ENCODE measurements around the gene MTRFR.

The MTRFR gene

DNA sequence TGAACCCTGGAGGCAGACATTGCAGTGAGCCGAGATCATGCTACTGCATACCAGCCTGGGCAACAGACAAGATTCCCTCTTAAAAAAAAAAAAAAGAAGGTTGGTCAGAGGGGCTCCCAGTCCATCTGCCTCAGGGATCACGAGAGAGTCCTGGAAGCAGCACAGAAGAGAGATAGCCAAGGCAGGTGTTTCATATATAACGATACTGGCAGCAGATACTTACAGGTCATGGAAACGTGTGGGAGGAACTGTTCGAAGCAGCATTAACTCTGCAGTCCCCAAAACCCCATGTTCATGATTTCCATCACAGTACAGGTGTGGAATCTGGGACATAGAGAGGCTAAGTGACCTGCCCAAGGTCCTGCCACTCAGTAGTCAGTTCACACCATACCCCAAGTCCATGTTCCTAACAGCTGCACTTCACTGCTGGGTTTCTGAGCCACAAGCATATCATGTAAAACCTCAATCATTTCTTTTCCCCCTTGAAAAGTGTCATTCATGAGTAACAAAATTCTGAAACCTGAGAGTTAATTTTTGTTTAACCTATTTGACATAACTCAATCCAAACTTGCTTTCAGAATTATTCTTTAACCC is 21.7 kb downstream of the MTRFR start:
- DNase-seq (ENCODE audit: extremely low spot score): no peak
- TF ChIP-seq, protein P1, sequence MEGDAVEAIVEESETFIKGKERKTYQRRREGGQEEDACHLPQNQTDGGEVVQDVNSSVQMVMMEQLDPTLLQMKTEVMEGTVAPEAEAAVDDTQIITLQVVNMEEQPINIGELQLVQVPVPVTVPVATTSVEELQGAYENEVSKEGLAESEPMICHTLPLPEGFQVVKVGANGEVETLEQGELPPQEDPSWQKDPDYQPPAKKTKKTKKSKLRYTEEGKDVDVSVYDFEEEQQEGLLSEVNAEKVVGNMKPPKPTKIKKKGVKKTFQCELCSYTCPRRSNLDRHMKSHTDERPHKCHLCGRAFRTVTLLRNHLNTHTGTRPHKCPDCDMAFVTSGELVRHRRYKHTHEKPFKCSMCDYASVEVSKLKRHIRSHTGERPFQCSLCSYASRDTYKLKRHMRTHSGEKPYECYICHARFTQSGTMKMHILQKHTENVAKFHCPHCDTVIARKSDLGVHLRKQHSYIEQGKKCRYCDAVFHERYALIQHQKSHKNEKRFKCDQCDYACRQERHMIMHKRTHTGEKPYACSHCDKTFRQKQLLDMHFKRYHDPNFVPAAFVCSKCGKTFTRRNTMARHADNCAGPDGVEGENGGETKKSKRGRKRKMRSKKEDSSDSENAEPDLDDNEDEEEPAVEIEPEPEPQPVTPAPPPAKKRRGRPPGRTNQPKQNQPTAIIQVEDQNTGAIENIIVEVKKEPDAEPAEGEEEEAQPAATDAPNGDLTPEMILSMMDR (IDR thresholded peaks at IDR 0.05; ENCODE audit: control extremely low read depth, extremely low read depth, low read depth, missing control alignments): no peak
- ChIA-PET POLR2A (no interaction called here), CTCF (interaction anchor here (1.0 kb wide), 1 partner anchor 17 kb away, joined by 3 read pairs; no protein-coding TSS in a partner anchor)

- POLR2A ChIA-PET: interaction anchor here (0.8 to 1.0 kb wide), 2 partner anchors 11 to 26 kb away, joined by 3 read pairs; partner anchors contain the start of gene MPHOSPH9
- TF ChIP-seq, protein P1 (IDR thresholded peaks at IDR 0.05; ENCODE audit: control extremely low read depth, extremely low read depth, low read depth, missing control alignments): no peak
- CTCF ChIA-PET: interaction anchor here (0.8 to 4.5 kb wide), 5 partner anchors 10 to 360 kb away, joined by 3 to 17 read pairs (median 3); no protein-coding TSS in a partner anchor
- no peak for DNase-seq (ENCODE audit: extremely low spot score)
These were observed 25.4 kb downstream of the MTRFR start for GRCh38 chr12:123258593-123258992.

GRCh38 chr12:123260081-123260480 is 26.8 kb downstream of the MTRFR start:
- CTCF ChIA-PET: interaction anchor here (4.5 kb wide), 1 partner anchor 22 kb away, joined by 17 read pairs; no protein-coding TSS in a partner anchor
- TF ChIP-seq, protein P1 (IDR thresholded peaks at IDR 0.05; ENCODE audit: control extremely low read depth, extremely low read depth, low read depth, missing control alignments): no peak
- no peak for DNase-seq (ENCODE audit: extremely low spot score)
- POLR2A ChIA-PET: interaction anchor here (0.6 kb wide), 1 partner anchor 182 kb away, joined by 3 read pairs; no protein-coding TSS in a partner anchor

DNA sequence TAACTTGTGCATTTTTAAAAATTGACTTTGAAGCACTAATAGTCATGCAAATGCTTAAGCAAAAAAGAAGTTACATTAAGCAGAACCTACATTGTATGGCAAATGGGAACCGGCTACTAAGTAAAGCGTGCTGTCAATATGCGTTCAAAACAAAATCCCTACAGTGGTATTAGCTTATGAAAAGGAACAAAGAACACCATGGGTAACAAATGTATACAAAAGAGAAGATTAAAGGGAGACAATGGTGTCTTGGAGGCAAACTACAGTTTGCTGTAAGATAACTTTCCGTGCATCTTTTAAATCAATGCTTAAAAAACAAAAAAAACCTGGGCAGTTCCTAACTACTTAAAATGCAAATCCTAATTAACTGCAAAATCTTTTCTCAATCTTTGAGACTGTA is 28.0 kb downstream of the MTRFR start:
- CTCF ChIA-PET: interaction anchor here (1.8 to 4.5 kb wide), 2 partner anchors 20 to 23 kb away, joined by 4 to 17 read pairs; no protein-coding TSS in a partner anchor
- no peak for DNase-seq (ENCODE audit: extremely low spot score)
- TF ChIP-seq, protein P1 (IDR thresholded peaks at IDR 0.05; ENCODE audit: control extremely low read depth, extremely low read depth, low read depth, missing control alignments): no peak
- POLR2A ChIA-PET: no interaction called here

- DNase-seq (ENCODE audit: extremely low spot score): no peak
- ChIA-PET CTCF (interaction anchor here (1.1 to 1.8 kb wide), 3 partner anchors 22 to 339 kb away, joined by 3 to 6 read pairs (median 4); no protein-coding TSS in a partner anchor), POLR2A (interaction anchor here (0.6 to 1.0 kb wide), 2 partner anchors 15 to 27 kb away, joined by 4 read pairs; no protein-coding TSS in a partner anchor)
- TF ChIP-seq, protein P1 (IDR thresholded peaks at IDR 0.05; ENCODE audit: control extremely low read depth, extremely low read depth, low read depth, missing control alignments): no peak
These were observed 30.1 kb downstream of the MTRFR start for GRCh38 chr12:123263196-123263817.

DNA sequence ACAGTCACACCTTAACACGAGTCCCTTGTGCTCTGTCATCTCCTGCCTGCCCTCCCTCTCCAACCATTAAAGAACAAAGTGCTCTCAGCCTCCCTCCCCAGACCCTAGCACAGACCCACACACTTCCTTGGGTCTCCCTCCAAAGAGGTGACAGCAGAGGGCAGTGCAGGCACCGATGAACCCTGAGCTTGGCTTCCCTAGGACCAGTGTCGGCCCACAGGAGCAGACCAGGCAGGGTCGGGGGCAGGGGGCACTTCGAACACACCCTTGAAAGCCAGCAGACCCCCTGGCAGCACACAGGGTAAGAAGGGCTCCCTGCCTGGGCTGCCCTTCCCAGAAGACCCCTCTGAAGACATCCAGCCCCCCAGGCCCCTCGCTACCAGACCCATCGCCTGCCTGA is 31.4 kb downstream of the MTRFR start:
- ChIA-PET CTCF (interaction anchor here (1.0 to 2.5 kb wide), 2 partner anchors 14 to 27 kb away, joined by 3 to 7 read pairs; no protein-coding TSS in a partner anchor), POLR2A (no interaction called here)
- peak; percentile 46 for DNase-seq (ENCODE audit: extremely low spot score)
- TF ChIP-seq, protein P1 (IDR thresholded peaks at IDR 0.05; ENCODE audit: control extremely low read depth, extremely low read depth, low read depth, missing control alignments): peak; percentile 50

Data from GM10248 (cell line).